Sciatic nerve (tissue), 2 donors: Measurements from ENCODE around the gene KRT83. TPM values are rescaled to one million over a fixed set of nuclear protein-coding genes. Genes with fewer than 3 reads are reported as not detected.

Experiments used
- ATAC-seq: fragments of 200-7000 bp; cut with Tn5 transposase; one replicate; pipeline ENCODE4 v1.9.1; 2020; ENCODE audit warnings: mild to moderate bottlenecking, moderate library complexity
- DNase-seq: peaks from one replicate; pipeline ENCODE4 v3.0.0-alpha.2; 2020; ENCODE audit warnings: low spot score
- intact Hi-C: fragments of 100-400 bp; cut with DNase I; formaldehyde crosslinking; loops from one replicate; pipeline ENCODE4 v1.14.2; 2022
- total RNA-seq: library from RNA; stranded (reverse); fragmentation: NEBNext Ultra II Directional; extraction: Animal tissue kit (Norgen Biotek cat#: 25700); gene quantifications from one replicate; pipeline ENCODE4 v1.2.1, GENCODE V29; 2021
- donor health status: DM: no; HTN: no; CAD: no.
- donor health status: DM: no; HTN: no; CAD: no.

The KRT83 gene
- not detected for total RNA-seq

GRCh38 chr12:52320784-52321400 lies at the start of gene KRT83:
TSS of gene KRT83 (minus strand) at chr12:52321398. CDS start at chr12:52321335, 63 bp downstream.
- no peak for ATAC-seq
- intact Hi-C loops: loop anchor here (10.0 kb wide), 1 partner anchor 166 kb away; no protein-coding TSS in a partner anchor

GRCh38 chr12:52369809-52370208 lies 48.6 kb upstream of the KRT83 start:
- ATAC-seq (no peak), DNase-seq (no peak)
- intact Hi-C loops: loop anchor here (10.0 kb wide), 1 partner anchor 505 kb away; no protein-coding TSS in a partner anchor

More at GRCh38 chr12:52320784-52321400, at the start of gene KRT83:
- DNase-seq: no peak

GRCh38 chr12:52369211-52369610 lies 48.0 kb upstream of the KRT83 start:
- intact Hi-C loops: no loop called here
- DNase-seq (no peak), ATAC-seq (no peak)

GRCh38 chr12:52368508-52368907 lies 47.3 kb upstream of the KRT83 start:
- intact Hi-C loops: no loop called here
- DNase-seq (no peak), ATAC-seq (no peak)

- ATAC-seq (no peak), DNase-seq (no peak)
- intact Hi-C loops: no loop called here
These were observed 46.7 kb upstream of the KRT83 start for GRCh38 chr12:52367876-52368275.

- DNase-seq: no peak
- intact Hi-C loops: no loop called here
These were observed 45.7 kb upstream of the KRT83 start, which contains the start of gene KRT85 for GRCh38 chr12:52366738-52367485. TSS of gene KRT85 (minus strand) at chr12:52367481. CDS start at chr12:52367405, 76 bp downstream.

GRCh38 chr12:52364901-52365489 lies 43.8 kb upstream of the KRT83 start:
- no peak for ATAC-seq
- intact Hi-C loops: no loop called here
- no peak for DNase-seq

More at GRCh38 chr12:52366738-52367485, 45.7 kb upstream of the KRT83 start, which contains the start of gene KRT85:
- no peak for ATAC-seq

GRCh38 chr12:52364061-52364460 lies 42.9 kb upstream of the KRT83 start:
- intact Hi-C loops: no loop called here

GRCh38 chr12:52363111-52363679 lies 42.0 kb upstream of the KRT83 start:
- DNase-seq: no peak
- ATAC-seq: no peak
- intact Hi-C loops: no loop called here

More at GRCh38 chr12:52364061-52364460, 42.9 kb upstream of the KRT83 start:
- DNase-seq: no peak
- no peak for ATAC-seq

- ATAC-seq (no peak), DNase-seq (no peak)
- intact Hi-C loops: no loop called here
These were observed 41.0 kb upstream of the KRT83 start for GRCh38 chr12:52362118-52362726.

- intact Hi-C loops: no loop called here
- ATAC-seq (no peak), DNase-seq (peak; percentile 17)
These were observed 40.4 kb upstream of the KRT83 start for GRCh38 chr12:52361553-52361952.

- intact Hi-C loops: no loop called here
- DNase-seq (peak; percentile 53), ATAC-seq (peak; percentile 23)
These were observed 39.6 kb upstream of the KRT83 start for GRCh38 chr12:52360663-52361271.

- intact Hi-C loops: no loop called here
- peak; percentile 30 for DNase-seq
- no peak for ATAC-seq
These were observed 39.0 kb upstream of the KRT83 start for GRCh38 chr12:52360106-52360662.

GRCh38 chr12:52359621-52360061 lies 38.4 kb upstream of the KRT83 start:
- intact Hi-C loops: no loop called here
- ATAC-seq: no peak
- peak; percentile 32 for DNase-seq

GRCh38 chr12:52358575-52359350 lies 37.6 kb upstream of the KRT83 start:
- ATAC-seq: no peak
- no peak for DNase-seq

GRCh38 chr12:52356762-52357580 lies 35.8 kb upstream of the KRT83 start:
- DNase-seq (peak; percentile 37), ATAC-seq (no peak)
- intact Hi-C loops: no loop called here

More at GRCh38 chr12:52358575-52359350, 37.6 kb upstream of the KRT83 start:
- intact Hi-C loops: no loop called here
